Left lung (tissue), 10 donors: ENCODE measurements around the gene COL24A1. TPM values are rescaled to one million over a fixed set of nuclear protein-coding genes. Genes with fewer than 3 reads are reported as not detected.

Source experiments
- ATAC-seq: fragments of 200-7000 bp; cut with Tn5 transposase; one replicate; pipeline ENCODE4 v1.9.1; 2020; ENCODE audit warnings: moderate library complexity
- DNase-seq, 4 donors: peaks; one replicate each; pipeline ENCODE4 v3.0.0-alpha.2; 2013 to 2020
- H3K27ac ChIP-seq, 2 donors: fragments of 200-600 bp; sonication (generic) in 1 of 2; one replicate each; pipeline versions ENCODE4 v1.5.0 to v1.8.0; 2020 to 2021
- H3K27me3 ChIP-seq, 2 donors: fragments of 200-600 bp; sonication (generic) in 1 of 2; one replicate each; pipeline versions ENCODE4 v1.5.0 to v1.8.0; 2020 to 2021
- H3K36me3 ChIP-seq, 2 donors: fragments of 200-600 bp; sonication (generic) in 1 of 2; one replicate each; pipeline versions ENCODE4 v1.5.0 to v1.8.0; 2020 to 2021
- H3K4me1 ChIP-seq, 2 donors: fragments of 200-600 bp; one replicate each; pipeline ENCODE4 v1.8.0; 2021
- H3K4me3 ChIP-seq, 2 donors: fragments of 200-600 bp; sonication (generic) in 1 of 2; one replicate each; pipeline versions ENCODE4 v1.5.0 to v1.8.0; 2020 to 2021; ENCODE audit warnings: mild to moderate bottlenecking in 1 of 2
- H3K9me3 ChIP-seq, 2 donors: fragments of 200-600 bp; sonication (generic) in 1 of 2; one replicate each; pipeline versions ENCODE4 v1.5.0 to v1.8.0; 2020 to 2021
- CTCF ChIP-seq, 2 donors: fragments of 200-600 bp; sonication (generic) in 1 of 2; IDR thresholded peaks; one replicate each; pipeline versions ENCODE4 v1.5.0 to v1.8.0; 2021; ENCODE audit warnings: antibody characterized with exemption in 2 of 2
- intact Hi-C, 2 donors: fragments of 100-400 bp; cut with DNase I; formaldehyde crosslinking; loops; one replicate each; pipeline versions ENCODE4 v1.11.2 to v1.14.2; 2022
- polyA plus RNA-seq, 6 donors: library from polyadenylated mRNA; unstranded; fragments of 120-200 nt; gene quantifications; one replicate each; pipeline ENCODE4 v1.2.1, GENCODE V29; 2013; ENCODE audit not compliant: insufficient read length in 6 of 6
- total RNA-seq, 2 donors: library from RNA; stranded (reverse); fragmentation: NEBNext Ultra II Directional; extraction: Animal tissue kit (Norgen Biotek cat#: 25700); gene quantifications; one replicate each; pipeline ENCODE4 v1.2.1, GENCODE V29; 2021
- donor health status: DM: no; HTN: yes; CAD: no.
- donor health status: DM: no; HTN: no; CAD: no.

Gene COL24A1
- total and polyA plus RNA-seq, 8 donors, result 0.84 to 40.8 (median 29.1) TPM

DNA sequence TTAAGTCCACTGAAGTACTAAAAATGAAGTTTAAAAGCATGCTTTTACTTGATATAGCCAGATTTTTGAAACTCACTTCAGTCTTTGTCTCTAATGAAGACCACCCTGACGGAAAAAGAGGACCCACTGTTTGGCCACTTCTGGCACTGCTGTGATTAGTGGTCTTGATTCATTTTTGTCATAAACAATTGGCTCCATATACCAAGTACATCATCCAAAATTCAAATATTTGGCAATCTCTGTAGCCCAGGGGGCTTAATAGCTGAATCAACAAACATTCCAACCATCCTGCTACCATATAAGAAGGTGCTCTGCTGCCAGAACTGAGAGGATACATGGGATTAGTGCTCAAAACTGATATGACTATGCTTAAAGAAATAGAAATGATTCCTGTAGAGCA lies 156.0 kb downstream of the COL24A1 start:
- Histone ChIP-seq H3K36me3 (no peaks in the 10 kb centered on the region), H3K4me3 (no peak overlapping the region), H3K27ac (no peak overlapping the region), H3K9me3 (peaks cover 0 to 5% of the 10 kb centered on the region in 2 donors), H3K27me3 (no peaks in the 10 kb centered on the region), H3K4me1 (no peaks in the 10 kb centered on the region)
- DNase-seq (no peak), ATAC-seq (no peak)
- TF ChIP-seq CTCF (IDR thresholded peaks at IDR 0.05), result no peak
- intact Hi-C loops, result no loop called here

DNA sequence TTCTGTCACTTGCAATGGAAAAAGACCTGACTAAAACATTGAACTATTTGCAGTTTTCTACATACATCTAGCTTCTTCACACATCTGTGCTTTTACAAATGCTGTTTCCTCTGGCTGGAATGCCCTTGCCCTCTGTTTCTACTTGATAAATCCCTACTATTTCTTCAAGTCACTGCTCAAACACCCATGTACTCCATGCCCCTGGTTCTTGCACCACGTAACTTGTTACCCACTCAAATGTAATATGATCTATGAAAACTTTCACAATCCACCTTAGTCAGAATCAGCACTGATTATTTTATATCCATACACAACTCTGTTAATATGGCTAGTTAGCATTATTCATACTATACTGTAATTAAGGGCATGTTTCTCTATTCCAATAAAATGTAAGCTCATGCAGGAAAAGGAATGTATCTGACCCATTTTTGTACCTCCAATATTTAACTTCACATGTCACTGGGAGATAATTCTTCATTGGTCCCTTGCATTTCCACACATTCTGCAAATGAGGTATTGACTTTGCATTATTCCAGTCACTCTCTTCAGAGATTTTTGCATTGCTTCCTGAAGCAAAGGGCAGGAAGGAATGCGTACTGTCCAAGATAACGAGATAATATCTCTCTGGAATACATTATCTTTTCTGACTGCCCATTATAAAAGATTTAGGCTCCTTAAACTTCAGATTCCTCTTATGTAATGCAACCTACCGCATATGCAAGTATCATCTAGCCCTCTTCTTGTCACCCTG lies 158.3 kb downstream of the COL24A1 start:
- ATAC-seq, result no peak
- Histone ChIP-seq H3K4me1 (no peaks in the 10 kb centered on the region), H3K9me3 (no peaks in the 10 kb centered on the region), H3K27ac (no peak overlapping the region), H3K4me3 (no peak overlapping the region), H3K27me3 (no peaks in the 10 kb centered on the region), H3K36me3 (no peaks in the 10 kb centered on the region)
- DNase-seq, result no peak
- intact Hi-C loops, result no loop called here
- no peak for TF ChIP-seq CTCF (IDR thresholded peaks at IDR 0.05)

GRCh38 chr1:85992791-85993190 lies 163.8 kb downstream of the COL24A1 start:
- DNase-seq (no peak), ATAC-seq (no peak)
- no peaks in the 10 kb centered on the region for H3K27me3 ChIP-seq
- no peaks in the 10 kb centered on the region for H3K36me3 ChIP-seq
- intact Hi-C loops, result no loop called here
- H3K27ac ChIP-seq, result no peak overlapping the region
- no peak for TF ChIP-seq CTCF (IDR thresholded peaks at IDR 0.05)
- H3K4me3 ChIP-seq, result no peak overlapping the region
- no peaks in the 10 kb centered on the region for H3K4me1 ChIP-seq
- no peaks in the 10 kb centered on the region for H3K9me3 ChIP-seq

DNA sequence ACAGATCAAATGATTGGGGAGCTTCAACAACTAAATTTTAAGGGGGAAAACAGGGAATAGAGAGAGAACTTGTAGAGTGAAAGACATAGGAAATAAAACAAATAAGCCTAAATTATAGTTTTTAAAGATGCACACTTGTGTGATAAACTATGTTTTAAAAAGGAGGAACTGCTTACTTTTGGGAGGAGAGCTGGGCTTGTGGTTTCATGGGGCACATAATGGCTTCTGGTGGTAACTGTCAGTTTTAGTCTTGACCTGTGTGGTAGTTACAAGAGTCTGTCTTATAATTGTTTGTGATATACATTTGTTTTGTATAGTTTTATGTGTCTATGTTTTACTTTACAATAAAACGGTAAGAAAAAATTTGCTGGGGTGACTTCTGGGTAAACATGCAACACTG lies 165.3 kb downstream of the COL24A1 start:
- ATAC-seq (no peak), DNase-seq (no peak)
- Histone ChIP-seq H3K27ac (no peak overlapping the region), H3K4me3 (no peak overlapping the region), H3K4me1 (no peaks in the 10 kb centered on the region), H3K27me3 (no peaks in the 10 kb centered on the region), H3K36me3 (no peaks in the 10 kb centered on the region), H3K9me3 (no peaks in the 10 kb centered on the region)
- intact Hi-C loops, result no loop called here
- TF ChIP-seq CTCF (IDR thresholded peaks at IDR 0.05), result no peak

GRCh38 chr1:85984636-85985035 lies 171.9 kb downstream of the COL24A1 start:
- Histone ChIP-seq H3K27ac (no peak overlapping the region), H3K4me3 (no peak overlapping the region), H3K4me1 (no peaks in the 10 kb centered on the region), H3K27me3 (no peaks in the 10 kb centered on the region), H3K9me3 (no peaks in the 10 kb centered on the region), H3K36me3 (no peaks in the 10 kb centered on the region)
- ATAC-seq (no peak), DNase-seq (no peak)
- intact Hi-C loops, result no loop called here
- TF ChIP-seq CTCF (IDR thresholded peaks at IDR 0.05), result no peak
